ENCODE results near the gene SYTL4. TPM values are rescaled to one million over a fixed set of nuclear protein-coding genes. Genes with fewer than 3 reads are reported as not detected.

SYTL4 gene
- total RNA-seq = 14.5 and 14.8 TPM in 2 replicates

GRCh38 chrX:100731441-100732281 lies at the start of gene SYTL4:
SYTL4 (minus strand) TSS chrX:100732121; CDS start chrX:100702037, 30,084 bp downstream.

GRCh38 chrX:100643956-100644860 lies 87.7 kb downstream of the SYTL4 start, which contains the start of gene SRPX2:
SRPX2 (plus strand) TSS chrX:100644199; CDS start chrX:100646323, 2,124 bp downstream.

GRCh38 chrX:100636321-100636991 lies 95.5 kb downstream of the SYTL4 start, which contains the start of gene TSPAN6:
TSPAN6 (minus strand) TSS chrX:100636806; CDS start chrX:100636694, 112 bp downstream.

Other genes with a start within 250 kb of the SYTL4 start
- gene TNMD, start 147.2 kb downstream of the SYTL4 start, total RNA-seq = not detected in 2 replicates
- gene TSPAN6, start 95.3 kb downstream of the SYTL4 start, total RNA-seq = 25.7 and 28.0 TPM in 2 replicates
- 29.4 and 35.0 TPM in 2 replicates for gene SRPX2, start 87.9 kb downstream of the SYTL4 start, total RNA-seq
- 35.5 and 36.0 TPM in 2 replicates for gene CSTF2, start 88.3 kb upstream of the SYTL4 start, total RNA-seq
- gene NOX1, start 142.2 kb upstream of the SYTL4 start, total RNA-seq = not detected in 2 replicates
- gene XKRX, start 196.8 kb upstream of the SYTL4 start, total RNA-seq = 0.69 and 0.73 TPM in 2 replicates
- gene ARL13A, start 237.6 kb upstream of the SYTL4 start, total RNA-seq = not detected in 2 replicates